Measurements from ENCODE around the gene SLC4A9.

The SLC4A9 gene

GRCh38 chr5:140358738-140359310 lies 1.2 kb upstream of the SLC4A9 start:
- Histone ChIP-seq H3K4me2 (ENCODE audit: low read length) (no peak overlapping the region), H3K36me3 (ENCODE audit: control insufficient read depth, low read length) (no peaks in the 10 kb centered on the region)
- peak; percentile 42 for TF ChIP-seq CTCF (IDR thresholded peaks at IDR 0.05; ENCODE audit: low read depth, low read length, poor library complexity, severe bottlenecking)
- no peak for TF ChIP-seq EZH2phosphoT487 (IDR thresholded peaks at IDR 0.05; ENCODE audit: borderline replicate concordance, low read length)

GRCh38 chr5:140360681-140361479 lies 886 bp downstream of the SLC4A9 start:
- Histone ChIP-seq H3K4me3 (ENCODE audit: low read length) (no peak overlapping the region), H3K4me2 (ENCODE audit: low read length) (no peak overlapping the region), H3K27ac (ENCODE audit: low read depth, low read length) (no peak overlapping the region), H4K20me1 (ENCODE audit: control insufficient read depth, insufficient read depth, low read depth, low read length) (no peaks in the 10 kb centered on the region), H3F3A (ENCODE audit: control insufficient read depth, insufficient read depth) (no peaks in the 10 kb centered on the region), H3K36me3 (ENCODE audit: control insufficient read depth, low read length) (no peaks in the 10 kb centered on the region), H3K4me1 (ENCODE audit: control insufficient read depth, low read length) (peaks cover 9% of the 10 kb centered on the region; the same call in 1 of the 2 replicates), H3K9me2 (replicated peaks; ENCODE audit: control insufficient read depth, low read length) (no peaks in the 10 kb centered on the region), H3K27me3 (ENCODE audit: control insufficient read depth, low read length) (no peaks in the 10 kb centered on the region), H3K79me2 (ENCODE audit: control insufficient read depth, low read length) (no peaks in the 10 kb centered on the region), H3K9me3 (ENCODE audit: control insufficient read depth, insufficient read depth, low read length) (no peaks in the 10 kb centered on the region)
- TF ChIP-seq CTCF (IDR thresholded peaks at IDR 0.05; ENCODE audit: low read depth, low read length, poor library complexity, severe bottlenecking) (no peak), EZH2phosphoT487 (IDR thresholded peaks at IDR 0.05; ENCODE audit: borderline replicate concordance, low read length) (no peak)

More at GRCh38 chr5:140358738-140359310, 1.2 kb upstream of the SLC4A9 start:
- Histone ChIP-seq H3K4me3 (ENCODE audit: low read length) (no peak overlapping the region), H3K9me2 (replicated peaks; ENCODE audit: control insufficient read depth, low read length) (no peaks in the 10 kb centered on the region), H3K79me2 (ENCODE audit: control insufficient read depth, low read length) (no peaks in the 10 kb centered on the region), H3K27me3 (ENCODE audit: control insufficient read depth, low read length) (no peaks in the 10 kb centered on the region; the same call in 1 of the 2 replicates), H4K20me1 (ENCODE audit: control insufficient read depth, insufficient read depth, low read depth, low read length) (no peaks in the 10 kb centered on the region), H3K9me3 (ENCODE audit: control insufficient read depth, insufficient read depth, low read length) (no peaks in the 10 kb centered on the region), H3K27ac (ENCODE audit: low read depth, low read length) (no peak overlapping the region), H3K4me1 (ENCODE audit: control insufficient read depth, low read length) (peaks cover 9% of the 10 kb centered on the region; the same call in 1 of the 2 replicates), H3F3A (ENCODE audit: control insufficient read depth, insufficient read depth) (no peaks in the 10 kb centered on the region)

GRCh38 chr5:140361901-140362300 lies 1.9 kb downstream of the SLC4A9 start:
- Histone ChIP-seq H3K4me2 (ENCODE audit: low read length) (no peak overlapping the region), H4K20me1 (ENCODE audit: control insufficient read depth, insufficient read depth, low read depth, low read length) (no peaks in the 10 kb centered on the region), H3K9me2 (replicated peaks; ENCODE audit: control insufficient read depth, low read length) (no peaks in the 10 kb centered on the region), H3K79me2 (ENCODE audit: control insufficient read depth, low read length) (no peaks in the 10 kb centered on the region), H3K36me3 (ENCODE audit: control insufficient read depth, low read length) (no peaks in the 10 kb centered on the region), H3K27ac (ENCODE audit: low read depth, low read length) (no peak overlapping the region), H3K9me3 (ENCODE audit: control insufficient read depth, insufficient read depth, low read length) (no peaks in the 10 kb centered on the region), H3F3A (ENCODE audit: control insufficient read depth, insufficient read depth) (no peaks in the 10 kb centered on the region), H3K27me3 (ENCODE audit: control insufficient read depth, low read length) (no peaks in the 10 kb centered on the region), H3K4me1 (ENCODE audit: control insufficient read depth, low read length) (peaks cover 9% of the 10 kb centered on the region; the same call in 1 of the 2 replicates), H3K4me3 (ENCODE audit: low read length) (no peak overlapping the region)
- TF ChIP-seq EZH2phosphoT487 (IDR thresholded peaks at IDR 0.05; ENCODE audit: borderline replicate concordance, low read length), result no peak
- TF ChIP-seq CTCF (IDR thresholded peaks at IDR 0.05; ENCODE audit: low read depth, low read length, poor library complexity, severe bottlenecking), result no peak
